Astrocyte (in vitro differentiated cells and primary cell): ENCODE data around the gene FBXO5. TPM values are rescaled to one million over a fixed set of nuclear protein-coding genes. Genes with fewer than 3 reads are reported as not detected.

ENCODE experiments used
- DNase-seq: peaks from one replicate; pipeline ENCODE4 v3.0.0-alpha.2; 2010; ENCODE audit warnings: low read depth
- FAIRE-seq: peaks from 2 replicates; lab custom pipeline; 2011; peaks lifted over from hg19 to GRCh38; lab: Jason Lieb, UNC
- H2AFZ ChIP-seq: 2 replicates; pipeline ENCODE4 v1.6.0; 2012; ENCODE audit warnings: low read depth, low read length, inconsistent platforms
- H3K27ac ChIP-seq: 2 replicates; pipeline ENCODE4 v1.5.1; 2011; ENCODE audit warnings: low read depth, low read length, inconsistent platforms
- H3K27me3 ChIP-seq: 2 replicates; pipeline ENCODE4 v1.6.0; 2011; ENCODE audit warnings: low read length, inconsistent platforms; ENCODE audit not compliant: insufficient read depth
- H3K36me3 ChIP-seq: 2 replicates; pipeline ENCODE4 v1.5.1; 2011; ENCODE audit warnings: low read length, inconsistent platforms; ENCODE audit not compliant: insufficient read depth
- H3K4me1 ChIP-seq: 2 replicates; pipeline ENCODE4 v1.5.1; 2011; ENCODE audit warnings: low read length, inconsistent platforms; ENCODE audit not compliant: insufficient read depth
- H3K4me2 ChIP-seq: 2 replicates; pipeline ENCODE4 v1.6.0; 2012; ENCODE audit warnings: low read length, inconsistent platforms
- H3K4me3 ChIP-seq: 2 replicates; pipeline ENCODE4 v1.5.1; 2011; ENCODE audit warnings: low read depth, mild to moderate bottlenecking, low read length, inconsistent platforms; ENCODE audit not compliant: insufficient read depth
- H3K79me2 ChIP-seq: 2 replicates; pipeline ENCODE4 v1.6.0; 2012; ENCODE audit warnings: mild to moderate bottlenecking, low read length, inconsistent platforms; ENCODE audit not compliant: insufficient read depth
- H3K9ac ChIP-seq: 2 replicates; pipeline ENCODE4 v1.6.0; 2012; ENCODE audit warnings: mild to moderate bottlenecking, low read length, inconsistent platforms
- H3K9me3 ChIP-seq: 2 replicates; pipeline ENCODE4 v1.5.1; 2012; ENCODE audit warnings: low read depth, mild to moderate bottlenecking, low read length, inconsistent platforms; ENCODE audit not compliant: insufficient read depth
- H4K20me1 ChIP-seq: 2 replicates; pipeline ENCODE4 v1.6.0; 2012; ENCODE audit warnings: low read length, inconsistent platforms; ENCODE audit not compliant: insufficient read depth
- H3K27ac Mint-ChIP-seq: one replicate; pipeline ENCODE4 v1.8.0; 2021; ENCODE audit warnings: mild to moderate bottlenecking, mixed read lengths; ENCODE audit not compliant: unreplicated experiment
- H3K27me3 Mint-ChIP-seq: one replicate; pipeline ENCODE4 v1.8.0; 2021; ENCODE audit warnings: low read depth, mixed read lengths; ENCODE audit not compliant: unreplicated experiment
- H3K36me3 Mint-ChIP-seq: one replicate; pipeline ENCODE4 v1.8.0; 2021; ENCODE audit warnings: low read depth, mixed read lengths; ENCODE audit not compliant: unreplicated experiment
- H3K4me1 Mint-ChIP-seq: one replicate; pipeline ENCODE4 v1.8.0; 2021; ENCODE audit warnings: low read depth, mixed read lengths; ENCODE audit not compliant: unreplicated experiment
- H3K4me3 Mint-ChIP-seq: one replicate; pipeline ENCODE4 v1.8.0; 2021; ENCODE audit warnings: mild to moderate bottlenecking, moderate library complexity, mixed read lengths; ENCODE audit not compliant: unreplicated experiment
- H3K9me3 Mint-ChIP-seq: one replicate; pipeline ENCODE4 v1.8.0; 2021; ENCODE audit warnings: mild to moderate bottlenecking, mixed read lengths; ENCODE audit not compliant: unreplicated experiment
- CTCF ChIP-seq: IDR thresholded peaks from 2 replicates; pipeline ENCODE4 v1.5.1; 2011; ENCODE audit warnings: low read depth, mild to moderate bottlenecking, inconsistent platforms, low read length, moderate library complexity; ENCODE audit not compliant: insufficient read depth
- EZH2 ChIP-seq: IDR thresholded peaks from 2 replicates; pipeline ENCODE4 v1.6.1; 2012; ENCODE audit warnings: mild to moderate bottlenecking, low read length, inconsistent platforms; ENCODE audit not compliant: insufficient read depth
- total RNA-seq: library from RNA; stranded (reverse); gene quantifications from 2 replicates; pipeline ENCODE4 v1.2.1, GENCODE V29; 2021

The FBXO5 gene
- total RNA-seq, 1 donor from 2014 or later = 7.5 TPM

GRCh38 chr6:152948150-152948768 lies 34.6 kb downstream of the FBXO5 start:
- DNase-seq = peak; percentile 8

GRCh38 chr6:152946995-152947394 lies 35.8 kb downstream of the FBXO5 start:
- TF ChIP-seq EZH2 (no peak), CTCF (no peak)
- Histone ChIP-seq H3K4me3 (no peak overlapping the region), H3K4me2 (no peak overlapping the region), H3K79me2 (no peaks in the 10 kb centered on the region), H3K9ac (no peak overlapping the region), H4K20me1 (no peaks in the 10 kb centered on the region), H3K36me3 (no peaks in the 10 kb centered on the region), H3K4me1 (no peaks in the 10 kb centered on the region), H2AFZ (no peak overlapping the region), H3K27ac (no peak overlapping the region), H3K9me3 (no peaks in the 10 kb centered on the region), H3K27me3 (peaks cover 3% of the 10 kb centered on the region)
- H3K27me3 Mint-ChIP-seq = no peaks in the 10 kb centered on the region
- H3K4me3 Mint-ChIP-seq = no peak overlapping the region
- peaks cover 6% of the 10 kb centered on the region for H3K4me1 Mint-ChIP-seq
- DNase-seq (no peak), FAIRE-seq (no peak)
- H3K9me3 Mint-ChIP-seq = no peaks in the 10 kb centered on the region
- H3K27ac Mint-ChIP-seq = no peak overlapping the region
- no peaks in the 10 kb centered on the region for H3K36me3 Mint-ChIP-seq

More at GRCh38 chr6:152948150-152948768, 34.6 kb downstream of the FBXO5 start:
- no peaks in the 10 kb centered on the region for H4K20me1 ChIP-seq
- peak; percentile 67 for TF ChIP-seq CTCF
- TF ChIP-seq EZH2 = no peak
- H2AFZ ChIP-seq = peak overlapping the region; percentile 72
- H3K27ac Mint-ChIP-seq = no peak overlapping the region
- H3K27me3 Mint-ChIP-seq = no peaks in the 10 kb centered on the region
- H3K4me3 ChIP-seq = no peak overlapping the region
- peaks cover 18% of the 10 kb centered on the region for H3K4me1 Mint-ChIP-seq
- peak; percentile 81 for FAIRE-seq
- H3K79me2 ChIP-seq = no peaks in the 10 kb centered on the region
- H3K9me3 ChIP-seq = no peaks in the 10 kb centered on the region
- H3K4me2 ChIP-seq = peak overlapping the region; percentile 44
- H3K36me3 ChIP-seq = no peaks in the 10 kb centered on the region
- H3K36me3 Mint-ChIP-seq = no peaks in the 10 kb centered on the region
- H3K4me3 Mint-ChIP-seq = no peak overlapping the region
- no peaks in the 10 kb centered on the region for H3K9me3 Mint-ChIP-seq
- peaks cover 3% of the 10 kb centered on the region for H3K27me3 ChIP-seq
- H3K4me1 ChIP-seq = no peaks in the 10 kb centered on the region
- no peak overlapping the region for H3K9ac ChIP-seq
- no peak overlapping the region for H3K27ac ChIP-seq

GRCh38 chr6:152946484-152946883 lies 36.4 kb downstream of the FBXO5 start:
- Histone ChIP-seq H4K20me1 (no peaks in the 10 kb centered on the region), H3K4me3 (no peak overlapping the region), H3K9me3 (no peaks in the 10 kb centered on the region), H3K4me2 (no peak overlapping the region), H3K9ac (no peak overlapping the region), H3K36me3 (no peaks in the 10 kb centered on the region), H3K27me3 (peaks cover 3% of the 10 kb centered on the region), H3K27ac (no peak overlapping the region), H2AFZ (no peak overlapping the region), H3K79me2 (no peaks in the 10 kb centered on the region), H3K4me1 (no peaks in the 10 kb centered on the region)
- no peak for DNase-seq
- TF ChIP-seq EZH2 = no peak
- no peak for TF ChIP-seq CTCF
- Mint-ChIP-seq H3K4me3 (no peak overlapping the region), H3K27me3 (no peaks in the 10 kb centered on the region), H3K9me3 (no peaks in the 10 kb centered on the region), H3K27ac (no peak overlapping the region), H3K36me3 (no peaks in the 10 kb centered on the region), H3K4me1 (peaks cover 2% of the 10 kb centered on the region)
- FAIRE-seq = no peak
